SK-MEL-5 (cell line): ENCODE data around the gene RTKN. TPM values are rescaled to one million over a fixed set of nuclear protein-coding genes. Genes with fewer than 3 reads are reported as not detected.

Experiments
- DNase-seq: peaks from one replicate; pipeline ENCODE4 v3.0.0-alpha.2; 2016; ENCODE audit warnings: low read depth, low spot score
- in situ Hi-C: cut with HindIII; loops from 2 replicates; pipeline ENCODE4 v1.10.0; 2016; ENCODE audit warnings: low sequenced_read_pairs, high pct_unique_total_duplicates, low pct_unique_long_range_greater_than_20kb
- total RNA-seq: library from RNA; depleted of rRNA; stranded (reverse); fragments of >200 nt; shearing (Covaris generic); gene quantifications from 2 replicates; pipeline ENCODE4 v1.2.3, GENCODE V29; 2014

The RTKN gene
- total RNA-seq, 1 experiment from 2014 or later: 59.5 TPM

DNA sequence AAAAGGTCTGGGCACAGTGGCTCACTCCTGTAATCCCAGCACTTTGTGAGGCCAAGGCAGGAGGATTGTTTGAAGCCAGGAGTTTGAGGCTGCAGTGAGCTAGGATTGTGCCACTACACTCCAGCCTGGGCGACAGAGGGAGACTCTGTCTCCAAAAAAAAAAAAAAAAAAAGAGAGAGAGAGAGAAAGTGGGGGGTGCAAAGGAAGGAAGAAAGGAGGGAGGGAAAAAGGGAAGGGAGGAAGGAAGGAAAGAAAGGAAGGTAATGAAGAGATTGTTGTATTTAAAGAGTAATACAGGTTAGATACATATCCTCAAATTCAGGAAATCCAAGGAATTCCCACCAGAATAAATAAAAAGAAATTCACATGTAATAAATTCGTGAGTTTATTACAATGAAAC, 39.8 kb downstream of the RTKN start:
- in situ Hi-C loops: no loop called here
- no peak for DNase-seq

DNA sequence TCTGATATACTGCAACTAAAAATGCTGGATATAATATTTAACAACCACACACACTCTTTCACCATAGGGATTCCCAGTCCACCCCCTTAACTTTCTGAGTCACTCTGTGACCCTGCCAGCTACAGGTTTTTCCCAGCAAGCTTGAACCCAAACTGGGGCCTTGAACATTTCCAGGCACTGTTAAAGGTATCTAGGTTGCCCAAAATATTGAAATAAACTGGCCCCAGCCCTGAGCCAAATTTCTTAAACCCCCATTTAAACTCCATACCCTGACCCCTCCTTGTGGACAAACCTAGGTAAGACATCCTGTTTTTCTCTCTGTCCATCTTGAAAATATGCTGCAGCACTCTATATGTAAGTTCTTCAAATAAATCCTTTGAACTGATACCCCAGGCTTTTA, 42.0 kb downstream of the RTKN start:
- in situ Hi-C loops: no loop called here
- DNase-seq: peak; percentile 65

DNA sequence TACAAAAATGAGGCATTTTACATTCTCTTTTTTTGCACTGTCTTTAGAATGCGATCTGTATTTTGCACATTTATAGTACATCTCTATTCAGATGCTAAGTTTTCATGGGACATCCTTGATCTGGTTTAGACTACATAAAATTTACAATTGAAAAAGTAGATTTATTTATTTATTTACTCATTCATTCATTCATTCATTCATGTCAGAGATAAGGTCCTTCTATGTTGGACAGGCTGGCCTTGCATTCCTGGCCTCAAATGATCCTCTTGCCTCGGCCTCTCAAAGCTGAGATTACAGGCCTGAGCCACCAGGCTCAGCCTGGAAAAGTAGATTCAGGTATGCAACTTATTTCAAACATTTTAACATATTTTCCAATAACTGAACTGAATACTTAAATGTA, 45.6 kb downstream of the RTKN start:
- in situ Hi-C loops: no loop called here
- no peak for DNase-seq

DNA sequence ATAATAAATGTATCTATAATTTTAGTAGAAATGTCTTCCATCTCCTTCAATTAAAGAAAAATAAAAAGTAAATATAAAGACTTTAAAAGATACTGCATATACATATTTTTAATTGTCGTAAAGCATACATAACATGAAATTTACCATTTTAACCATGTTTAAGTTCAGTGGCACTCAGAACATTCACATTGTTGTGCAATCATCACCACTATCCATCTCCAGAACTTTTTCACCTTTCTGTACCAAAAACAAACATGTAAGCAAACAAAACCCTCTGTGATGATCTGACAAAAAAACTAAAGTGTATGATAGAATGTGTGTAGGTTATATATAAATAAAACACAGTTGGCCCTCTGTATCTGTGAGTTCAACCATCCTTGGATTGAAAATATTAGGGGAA, 48.2 kb downstream of the RTKN start:
- in situ Hi-C loops: no loop called here

GRCh38 chr2:74392449-74392743, 49.3 kb downstream of the RTKN start:
- in situ Hi-C loops: no loop called here
- no peak for DNase-seq

More for the DNA sequence above, 48.2 kb downstream of the RTKN start:
- no peak for DNase-seq

GRCh38 chr2:74391580-74392448, 49.9 kb downstream of the RTKN start:
- peak; percentile 93 for DNase-seq
- in situ Hi-C loops: no loop called here

DNA sequence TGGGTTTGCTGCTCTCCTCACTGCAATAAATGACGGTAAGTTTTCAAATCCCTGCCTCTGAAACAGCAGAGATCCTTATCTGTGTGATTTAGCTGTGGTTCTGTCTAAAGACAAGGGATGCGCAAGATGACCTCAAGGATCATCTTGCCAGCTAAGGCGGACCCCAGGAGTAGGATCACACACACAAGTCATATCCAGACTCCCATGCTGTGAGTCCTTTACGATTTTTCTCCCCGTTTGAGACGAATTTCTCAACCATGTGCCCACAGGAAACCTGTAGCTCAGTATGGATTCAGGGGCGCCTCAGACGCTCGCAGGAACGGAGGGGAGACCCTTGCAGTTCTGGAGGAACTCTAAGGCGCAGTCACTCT, 50.5 kb downstream of the RTKN start:
- DNase-seq: peak; percentile 22
- in situ Hi-C loops: no loop called here

- in situ Hi-C loops: no loop called here
- DNase-seq: no peak
Measured at GRCh38 chr2:74390606-74391005, 51.1 kb downstream of the RTKN start.

DNA sequence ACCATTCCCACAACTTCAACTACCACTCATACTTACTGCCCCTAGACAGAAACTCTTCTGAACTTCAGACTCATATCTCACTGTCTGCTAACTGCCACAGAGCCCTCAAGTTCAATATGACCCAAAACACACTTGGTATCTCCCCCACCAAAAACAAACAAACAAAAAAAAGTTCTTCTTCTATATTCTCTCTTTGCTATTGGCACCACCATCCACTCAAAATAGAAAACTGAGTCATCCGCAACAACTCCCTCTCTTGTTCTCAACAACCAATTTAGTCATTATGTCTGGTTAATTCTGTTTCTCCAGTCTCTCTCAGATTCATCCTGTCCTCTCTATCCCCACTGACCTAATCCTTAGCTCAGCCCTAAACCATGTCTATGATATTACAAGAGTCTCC, 54.4 kb downstream of the RTKN start:
- in situ Hi-C loops: no loop called here
- DNase-seq: no peak

DNA sequence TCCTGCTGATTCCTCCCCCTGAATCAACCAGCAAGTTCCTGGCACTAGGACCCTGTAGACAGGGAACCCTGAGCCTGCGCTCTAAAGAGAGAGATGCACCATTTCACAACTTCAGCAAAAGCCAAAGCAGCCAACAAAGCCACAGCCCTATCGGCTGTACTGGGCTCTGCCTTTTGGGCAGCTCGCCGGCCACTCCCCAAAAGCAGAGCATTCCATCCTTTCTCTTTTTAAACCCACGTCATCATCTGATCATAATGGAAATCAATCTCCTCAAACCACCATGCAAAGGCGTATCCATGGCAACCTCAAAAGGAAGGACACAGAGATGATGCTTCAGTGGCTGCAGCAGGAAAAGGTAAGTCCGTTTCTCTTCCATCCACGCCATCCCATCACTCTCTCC, 56.3 kb downstream of the RTKN start:
- in situ Hi-C loops: no loop called here
- DNase-seq: no peak

DNA sequence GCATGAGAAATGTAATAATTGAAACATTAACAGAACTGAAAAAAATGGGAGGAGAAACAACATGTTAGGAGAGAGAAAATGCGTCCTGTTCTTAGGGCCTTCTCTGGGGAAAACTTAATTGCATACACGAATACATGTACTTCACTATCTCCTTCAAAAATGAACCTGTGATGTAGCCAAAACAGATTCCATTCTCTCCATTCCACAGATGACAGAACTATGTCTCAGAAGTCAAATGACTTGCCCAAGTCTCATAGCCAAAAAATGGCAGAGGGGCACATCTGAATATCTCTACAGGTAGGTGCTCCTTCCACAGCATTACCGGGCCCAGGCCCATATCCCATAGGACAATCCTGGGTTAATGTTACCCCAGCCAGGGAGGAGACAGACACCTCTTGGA, 57.7 kb downstream of the RTKN start:
- in situ Hi-C loops: no loop called here
- DNase-seq: no peak

GRCh38 chr2:74383254-74383653, 58.5 kb downstream of the RTKN start:
- in situ Hi-C loops: no loop called here
- DNase-seq: no peak

DNA sequence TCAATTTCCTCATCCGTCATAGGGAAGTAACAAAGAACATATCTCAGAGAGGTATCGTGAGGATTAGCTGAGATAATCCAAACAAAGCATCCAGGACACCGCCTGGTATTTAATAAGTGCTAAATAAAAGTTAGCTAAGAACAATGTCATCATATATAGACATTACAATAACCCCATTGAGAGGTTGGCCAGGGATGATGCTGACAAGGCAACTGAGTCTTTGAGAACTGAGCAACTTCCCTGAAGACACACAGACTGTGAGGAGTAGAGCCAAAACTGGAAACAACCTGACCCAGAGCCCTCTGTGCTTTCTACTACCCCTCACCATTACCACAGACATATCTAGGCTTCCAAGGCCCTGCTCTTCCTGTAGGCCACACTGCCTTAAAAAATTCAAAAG, 60.0 kb downstream of the RTKN start:
- DNase-seq: peak; percentile 83
- in situ Hi-C loops: no loop called here

DNA sequence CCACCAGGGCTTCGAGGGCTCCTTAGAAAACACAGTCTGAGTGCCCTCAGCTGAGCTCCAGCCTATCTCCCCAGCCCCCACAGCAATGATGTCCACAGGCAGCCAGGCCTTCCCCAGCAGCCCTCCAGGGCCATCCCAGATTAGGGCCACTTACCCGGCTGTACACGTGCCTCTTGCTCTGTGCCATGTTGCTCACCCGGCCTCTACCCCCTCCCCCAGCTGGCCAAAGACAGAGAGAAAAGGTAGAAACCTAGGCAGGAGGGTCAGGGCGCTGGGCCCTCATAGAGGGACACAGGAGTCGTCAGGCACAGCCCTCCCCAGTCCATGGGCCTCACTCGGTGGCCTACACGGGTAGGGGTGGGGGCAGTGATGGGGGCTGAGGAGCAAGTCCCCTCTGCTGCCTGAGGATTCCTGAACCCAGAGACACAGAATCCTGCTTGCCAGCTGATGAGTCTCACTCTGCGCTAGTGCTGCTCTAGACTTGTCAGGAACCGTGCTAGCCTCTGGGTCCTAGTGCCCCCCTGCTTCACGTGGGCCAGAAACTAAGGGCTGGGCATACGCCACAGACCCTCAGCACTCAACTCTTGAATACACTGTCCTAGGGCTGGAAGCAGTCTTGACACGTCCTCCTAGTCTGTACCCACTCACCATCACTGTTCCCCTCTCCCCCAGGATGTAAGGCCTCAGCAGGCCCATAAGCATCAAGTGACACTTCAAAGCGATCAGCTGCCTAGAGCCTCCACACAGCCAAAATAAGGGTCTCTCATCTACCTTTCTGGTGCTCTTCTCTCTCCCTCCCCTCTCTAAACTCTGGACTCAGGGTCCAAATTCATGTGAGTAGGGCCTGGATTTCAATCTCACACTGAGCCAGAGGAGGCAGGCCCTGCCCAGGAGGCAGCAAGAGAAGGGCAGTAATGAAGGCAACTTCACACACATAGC, 61.6 kb downstream of the RTKN start, which contains the start of gene DCTN1:
TSS of gene DCTN1 (minus strand) at position 461 of the 939 bp plus-strand sequence. CDS start at position 187, 274 bp downstream.
- in situ Hi-C loops: no loop called here
- peak; percentile 50 for DNase-seq

- DNase-seq: no peak
- in situ Hi-C loops: no loop called here
Measured at GRCh38 chr2:74378007-74378406, 63.7 kb downstream of the RTKN start.

GRCh38 chr2:74375838-74376237, 65.9 kb downstream of the RTKN start:
- no peak for DNase-seq
- in situ Hi-C loops: no loop called here
